ENCODE measurements around the gene NINL.

The NINL gene

DNA sequence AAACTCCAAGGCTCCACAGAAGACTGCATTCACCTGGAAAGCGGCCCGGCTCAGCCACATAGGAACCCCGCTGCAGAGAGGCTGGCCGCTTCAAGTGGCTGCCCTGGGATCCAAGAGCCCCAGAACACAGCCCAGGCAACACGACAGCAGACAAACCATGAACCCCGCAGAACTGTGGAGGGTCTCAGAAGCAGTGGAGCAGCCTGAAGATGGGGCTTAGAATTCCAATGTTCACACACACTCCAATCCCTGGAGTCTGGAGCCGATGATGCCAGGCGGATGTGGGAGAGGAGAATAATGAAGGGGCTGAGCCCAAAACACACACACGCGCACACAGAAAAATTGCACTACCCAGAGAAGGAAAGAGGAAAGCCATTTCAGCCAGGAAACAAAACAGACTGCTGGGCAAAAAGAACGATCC is 52.4 kb downstream of the NINL start:
- no peak for DNase-seq (ENCODE audit: low read depth)
- TF ChIP-seq, protein P1, sequence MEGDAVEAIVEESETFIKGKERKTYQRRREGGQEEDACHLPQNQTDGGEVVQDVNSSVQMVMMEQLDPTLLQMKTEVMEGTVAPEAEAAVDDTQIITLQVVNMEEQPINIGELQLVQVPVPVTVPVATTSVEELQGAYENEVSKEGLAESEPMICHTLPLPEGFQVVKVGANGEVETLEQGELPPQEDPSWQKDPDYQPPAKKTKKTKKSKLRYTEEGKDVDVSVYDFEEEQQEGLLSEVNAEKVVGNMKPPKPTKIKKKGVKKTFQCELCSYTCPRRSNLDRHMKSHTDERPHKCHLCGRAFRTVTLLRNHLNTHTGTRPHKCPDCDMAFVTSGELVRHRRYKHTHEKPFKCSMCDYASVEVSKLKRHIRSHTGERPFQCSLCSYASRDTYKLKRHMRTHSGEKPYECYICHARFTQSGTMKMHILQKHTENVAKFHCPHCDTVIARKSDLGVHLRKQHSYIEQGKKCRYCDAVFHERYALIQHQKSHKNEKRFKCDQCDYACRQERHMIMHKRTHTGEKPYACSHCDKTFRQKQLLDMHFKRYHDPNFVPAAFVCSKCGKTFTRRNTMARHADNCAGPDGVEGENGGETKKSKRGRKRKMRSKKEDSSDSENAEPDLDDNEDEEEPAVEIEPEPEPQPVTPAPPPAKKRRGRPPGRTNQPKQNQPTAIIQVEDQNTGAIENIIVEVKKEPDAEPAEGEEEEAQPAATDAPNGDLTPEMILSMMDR (IDR thresholded peaks at IDR 0.05; ENCODE audit: insufficient read depth, low read depth, low read length, missing control alignments): no peak
- H3K4me3 ChIP-seq (ENCODE audit: low read depth, low read length): no peak overlapping the region

DNA sequence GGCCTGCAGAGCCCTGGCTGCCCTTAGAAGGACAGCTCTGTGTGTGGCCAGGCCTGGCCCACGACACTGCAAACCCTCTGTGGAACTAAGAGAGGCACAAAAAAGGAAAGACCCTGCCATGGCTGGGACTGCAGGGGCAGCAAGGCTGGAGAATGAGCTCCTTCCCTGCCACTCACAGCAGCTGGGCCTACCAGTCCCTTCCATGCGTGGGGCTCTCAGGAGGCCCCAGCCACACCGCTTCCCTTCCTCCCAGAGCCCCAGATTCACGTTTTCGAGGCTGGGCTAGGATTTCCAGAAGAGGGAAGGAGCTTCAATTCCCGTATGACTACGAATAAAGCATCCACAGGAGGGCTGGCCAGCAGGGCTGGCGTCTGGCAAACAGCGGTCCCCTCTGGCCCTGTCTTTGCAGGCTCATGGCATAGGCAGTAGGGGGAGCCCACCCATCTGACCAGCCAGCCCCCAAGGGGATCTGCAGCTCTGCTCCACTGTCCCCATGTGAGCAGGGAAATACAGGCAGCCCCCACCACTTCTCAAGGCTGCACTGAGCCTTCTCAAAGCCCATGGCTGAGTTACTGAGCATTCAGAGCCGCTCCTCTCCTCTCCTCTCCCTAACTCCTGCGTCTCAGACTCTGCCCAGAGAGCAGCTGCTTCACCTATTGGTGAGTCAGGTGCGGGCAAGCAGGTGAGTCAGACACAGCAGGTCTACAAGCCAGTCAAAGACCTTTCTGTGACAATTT is 53.1 kb downstream of the NINL start:
- DNase-seq (ENCODE audit: low read depth): no peak
- no peak overlapping the region for H3K4me3 ChIP-seq (ENCODE audit: low read depth, low read length)
- TF ChIP-seq, protein P1 (IDR thresholded peaks at IDR 0.05; ENCODE audit: insufficient read depth, low read depth, low read length, missing control alignments): no peak

DNA sequence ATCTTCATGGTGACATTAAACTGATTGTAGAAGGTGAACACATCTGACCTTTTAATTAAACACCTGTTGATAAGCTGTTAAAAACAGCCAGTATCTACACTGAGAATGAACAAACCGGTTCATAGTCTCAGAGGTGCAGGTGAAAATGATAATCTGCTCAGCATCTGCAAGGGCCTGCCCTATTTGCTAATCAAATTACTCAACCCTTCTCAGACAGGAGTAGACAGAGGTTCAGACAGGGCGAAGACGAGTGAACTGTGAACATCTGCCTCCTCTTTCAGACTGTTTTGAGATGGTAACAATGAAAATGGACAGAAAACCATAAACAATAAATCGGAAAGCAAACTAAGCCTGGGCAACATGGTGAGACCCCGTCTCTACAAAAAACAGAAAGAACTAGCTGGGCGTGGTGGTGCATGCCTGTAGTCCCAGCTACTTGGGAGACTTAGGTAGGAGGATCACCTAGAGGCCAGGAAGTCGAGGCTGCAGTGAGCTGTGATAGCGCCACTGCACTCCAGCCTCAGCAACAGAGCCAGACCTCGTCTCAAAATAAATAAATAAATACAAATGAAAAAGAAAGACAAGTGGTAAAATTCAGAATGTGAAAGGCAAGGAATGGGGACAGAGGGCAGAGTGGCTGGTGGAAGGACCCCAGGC is 55.9 kb downstream of the NINL start:
- TF ChIP-seq, protein P1 (IDR thresholded peaks at IDR 0.05; ENCODE audit: insufficient read depth, low read depth, low read length, missing control alignments): no peak

DNA sequence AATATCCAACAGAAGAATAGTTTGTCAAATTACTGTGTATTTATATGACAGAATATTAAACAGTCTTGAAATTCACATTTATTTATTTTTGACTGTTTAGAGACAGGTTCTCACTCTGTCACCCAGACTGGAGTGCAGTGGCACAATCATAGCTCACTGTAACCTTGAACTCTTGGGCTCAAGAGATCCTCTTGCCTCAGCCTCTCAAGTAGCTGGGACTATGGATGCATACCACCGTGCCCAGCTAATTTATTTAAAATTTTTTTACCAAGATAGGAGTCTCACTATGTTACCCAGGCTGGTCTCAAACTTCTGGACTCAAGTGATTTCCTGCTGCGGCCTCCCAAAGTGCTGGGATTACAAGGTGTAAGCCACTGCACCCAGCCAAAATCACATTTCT is 57.4 kb downstream of the NINL start:
- DNase-seq (ENCODE audit: low read depth): no peak
- TF ChIP-seq, protein P1 (IDR thresholded peaks at IDR 0.05; ENCODE audit: insufficient read depth, low read depth, low read length, missing control alignments): no peak
- no peak overlapping the region for H3K4me3 ChIP-seq (ENCODE audit: low read depth, low read length)

More for the DNA sequence above, 55.9 kb downstream of the NINL start:
- H3K4me3 ChIP-seq (ENCODE audit: low read depth, low read length): no peak overlapping the region
- DNase-seq (ENCODE audit: low read depth): no peak

DNA sequence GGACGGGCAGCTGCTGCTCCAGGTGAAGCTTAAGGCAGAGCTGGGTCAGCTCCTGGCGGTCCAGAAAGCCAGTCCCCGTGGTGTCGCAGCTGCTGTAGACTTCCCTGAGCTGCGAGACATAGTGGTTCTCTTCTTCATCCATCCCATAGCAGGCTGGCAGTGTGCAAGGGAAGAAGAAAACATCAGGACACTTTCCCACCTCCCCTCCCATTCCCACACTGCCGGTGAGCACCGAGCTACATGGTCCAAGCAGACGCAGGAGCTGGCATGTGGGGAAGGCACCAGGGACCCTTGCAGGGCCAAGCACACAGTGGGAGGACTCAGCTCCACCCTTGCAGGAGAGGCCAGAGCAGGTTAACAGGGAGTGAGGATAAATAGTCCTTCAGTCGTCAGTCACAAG is 58.9 kb downstream of the NINL start:
- TF ChIP-seq, protein P1 (IDR thresholded peaks at IDR 0.05; ENCODE audit: insufficient read depth, low read depth, low read length, missing control alignments): no peak
- no peak overlapping the region for H3K4me3 ChIP-seq (ENCODE audit: low read depth, low read length)
- no peak for DNase-seq (ENCODE audit: low read depth)

DNA sequence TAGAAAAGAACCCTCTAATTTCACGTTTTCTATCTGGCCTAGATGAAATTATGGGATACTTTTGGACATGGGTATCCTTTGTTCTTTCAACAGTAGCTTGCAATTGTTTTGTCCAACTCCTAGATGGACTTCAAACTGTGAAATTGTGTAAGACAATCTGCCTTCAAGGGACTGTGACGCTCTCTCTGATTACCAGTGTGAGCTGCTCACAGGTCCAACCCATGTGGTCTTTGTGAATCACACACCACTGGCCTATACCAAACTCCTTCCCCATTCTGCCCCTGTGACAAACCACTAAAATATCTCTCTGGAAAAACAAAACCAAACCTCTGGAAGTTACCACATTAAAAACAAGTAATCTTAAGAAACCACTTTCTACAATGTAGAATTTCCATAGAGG is 59.5 kb downstream of the NINL start:
- no peak overlapping the region for H3K4me3 ChIP-seq (ENCODE audit: low read depth, low read length)
- TF ChIP-seq, protein P1 (IDR thresholded peaks at IDR 0.05; ENCODE audit: insufficient read depth, low read depth, low read length, missing control alignments): no peak
- no peak for DNase-seq (ENCODE audit: low read depth)

Measured in GM12865 (cell line).